OCI-LY7 (cell line): Measurements from ENCODE around the gene CLEC3B. TPM values are rescaled to one million over a fixed set of nuclear protein-coding genes. Genes with fewer than 3 reads are reported as not detected.
A peak's percentile ranks its signal among the peaks of the same experiment; 100 is the strongest.

Source experiments
- BruUV-seq: library from RNA; stranded (reverse); fragments of 400-500 nt; replicated peaks from 2 replicates; lab custom pipeline; 2021; lab: Mats Ljungman, UMichigan
- CTCF ChIA-PET: fragments of 300-600 bp; sonication (Branson Sonifier 250); formaldehyde crosslinking; loops from one replicate; lab custom pipeline; 2022; ENCODE audit warnings: antibody characterized with exemption; ENCODE audit not compliant: unreplicated experiment; lab: Charles Lee
- POLR2A ChIA-PET: fragments of 300-600 bp; sonication (Branson Sonifier 250); formaldehyde crosslinking; loops from one replicate; lab custom pipeline; 2022; ENCODE audit warnings: antibody characterized with exemption; lab: Charles Lee
- DNase-seq: peaks from one replicate; pipeline ENCODE4 v3.0.0-alpha.2; 2015; ENCODE audit warnings: low spot score
- H2AFZ ChIP-seq: fragments of 200-600 bp; sonication (generic), shearing (Covaris generic); 2 replicates; pipeline ENCODE4 v1.6.1; 2014; ENCODE audit warnings: mild to moderate bottlenecking, antibody characterized with exemption, low read length, moderate library complexity
- H3K27ac ChIP-seq: fragments of 200-600 bp; sonication (generic); 2 replicates; pipeline ENCODE4 v1.5.1; 2014; ENCODE audit warnings: mixed run types, low read depth, mild to moderate bottlenecking, moderate library complexity, low read length, inconsistent platforms; ENCODE audit not compliant: poor library complexity, severe bottlenecking
- H3K36me3 ChIP-seq: fragments of 200-600 bp; sonication (generic); 2 replicates; pipeline ENCODE4 v1.6.1; 2014; ENCODE audit warnings: mild to moderate bottlenecking, antibody characterized with exemption, low read length, moderate library complexity, mixed read lengths; ENCODE audit not compliant: insufficient read depth
- H3K4me1 ChIP-seq: fragments of 200-600 bp; sonication (generic); 2 replicates; pipeline ENCODE4 v1.5.1; 2014; ENCODE audit warnings: mild to moderate bottlenecking, low read length; ENCODE audit not compliant: insufficient read depth, poor library complexity, severe bottlenecking
- H3K4me2 ChIP-seq: fragments of 200-600 bp; sonication (generic); 2 replicates; pipeline ENCODE4 v1.6.1; 2014; ENCODE audit warnings: mild to moderate bottlenecking, low read length
- H3K4me3 ChIP-seq: fragments of 200-600 bp; sonication (generic); 2 replicates; pipeline ENCODE4 v1.5.1; 2014; ENCODE audit warnings: mild to moderate bottlenecking, low read depth, low read length; ENCODE audit not compliant: poor library complexity, severe bottlenecking
- H3K79me2 ChIP-seq: fragments of 200-600 bp; sonication (generic); 2 replicates; pipeline ENCODE4 v1.6.1; 2016; ENCODE audit warnings: low read depth, mild to moderate bottlenecking, low read length, moderate library complexity, mixed read lengths; ENCODE audit not compliant: insufficient read depth
- H3K9me2 ChIP-seq: fragments of 200-600 bp; sonication (generic); 2 replicates; pipeline ENCODE4 v1.6.1; 2016; ENCODE audit warnings: mild to moderate bottlenecking, low read length, mixed read lengths; ENCODE audit not compliant: insufficient read depth
- H3K9me3 ChIP-seq: fragments of 200-600 bp; sonication (generic); 2 replicates; pipeline ENCODE4 v1.6.1; 2014; ENCODE audit warnings: mild to moderate bottlenecking, mixed run types, low read length, mixed read lengths
- H4K20me1 ChIP-seq: fragments of 200-600 bp; sonication (generic); 2 replicates; pipeline ENCODE4 v1.6.1; 2014; ENCODE audit warnings: mild to moderate bottlenecking, antibody characterized with exemption, low read length, moderate library complexity, mixed read lengths; ENCODE audit not compliant: insufficient read depth
- EZH2phosphoT487 ChIP-seq: fragments of 200-600 bp; sonication (generic); IDR thresholded peaks from 2 replicates; pipeline ENCODE4 v1.6.1; 2018; ENCODE audit warnings: low read depth, borderline replicate concordance, mild to moderate bottlenecking, mixed run types, antibody characterized with exemption, low read length, moderate library complexity, mixed read lengths
- intact Hi-C: fragments of 100-400 bp; cut with micrococcal nuclease; formaldehyde crosslinking; loops from one replicate; pipeline ENCODE4 v1.10.0; 2022; ENCODE audit not compliant: unreplicated experiment
- total RNA-seq, 2 experiments: library from RNA; depleted of rRNA in 1 of 2; stranded (reverse); fragments of >200 nt in 1 of 2; shearing (Covaris generic) in 1 of 2; gene quantifications; 2 replicates each; pipeline ENCODE4 v1.2.3, GENCODE V29; 2014 to 2022
- TF ChIP-seq, protein P1 (sequence below): fragments of 200-600 bp; sonication (generic); conservative IDR thresholded peaks from 2 replicates; pipeline ENCODE4 v1.5.1; 2014; ENCODE audit warnings: mild to moderate bottlenecking, antibody characterized with exemption, low read length, moderate library complexity, mixed read lengths

Gene CLEC3B
- total RNA-seq, 2 experiments from 2014 or later, result 1.3 TPM; not detected in 1

DNA sequence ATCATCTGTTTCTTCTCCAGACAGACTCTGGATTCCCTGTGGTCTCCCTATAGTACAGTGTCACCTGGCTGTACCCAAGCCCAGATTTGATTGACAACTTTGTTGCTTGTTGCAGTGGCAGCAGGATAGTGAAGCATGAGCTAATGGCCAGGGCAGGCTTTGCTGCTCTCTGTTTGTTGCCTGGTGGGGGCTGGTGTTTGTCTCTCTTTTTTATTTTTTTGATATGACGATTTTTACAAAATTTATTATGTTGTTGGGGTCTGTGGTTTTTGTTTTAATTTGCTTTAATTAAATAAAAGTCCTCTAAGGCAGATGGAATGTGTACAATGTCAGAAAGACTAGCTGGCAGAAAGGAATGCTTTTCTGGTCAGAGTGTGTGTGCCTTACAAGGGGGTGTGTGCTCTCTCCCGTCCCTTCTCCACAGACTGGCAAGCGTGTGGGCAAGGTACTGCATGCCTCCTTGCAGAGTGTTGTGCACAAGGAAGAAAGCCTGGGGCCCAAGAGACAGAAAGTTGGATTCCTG is 15.2 kb upstream of the CLEC3B start:
- BruUV-seq, result no TSS peak

DNA sequence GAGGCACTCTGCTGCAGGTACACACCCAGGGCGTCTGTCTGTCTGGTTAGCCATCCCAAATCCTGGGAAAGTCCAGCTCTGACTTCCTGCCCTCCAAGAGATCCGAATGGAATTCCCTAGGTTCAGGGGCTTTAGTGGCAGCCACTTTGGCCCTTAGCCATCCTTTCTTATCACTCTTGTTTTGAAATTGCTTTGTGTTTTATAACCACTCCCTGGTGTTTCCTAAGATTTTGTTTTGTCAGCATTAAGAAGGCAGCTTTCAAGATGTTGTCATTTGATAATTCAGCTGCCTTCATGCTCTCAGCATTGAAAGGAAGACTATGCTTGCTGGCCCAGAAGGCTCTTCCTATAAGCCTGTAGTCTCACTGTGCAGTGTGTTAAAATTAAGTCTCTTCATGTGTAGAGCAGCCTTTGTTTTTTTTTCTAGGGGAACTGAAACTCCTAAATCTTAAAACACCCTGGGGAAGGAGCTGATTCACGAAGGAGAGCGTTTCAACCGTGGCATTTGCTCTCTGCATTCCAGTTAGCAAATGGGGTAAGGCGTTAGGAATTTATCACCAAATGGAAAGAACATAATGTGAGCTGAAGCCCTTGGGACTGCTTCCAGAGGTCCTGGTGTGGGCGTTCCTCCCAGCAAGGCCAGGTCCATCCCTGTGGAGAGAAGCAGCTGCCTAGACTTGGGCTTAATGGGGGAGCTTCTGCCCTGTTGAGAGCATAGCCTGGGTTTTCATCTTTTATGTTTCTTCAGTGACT is 14.2 kb upstream of the CLEC3B start:
- H3K9me3 ChIP-seq, result no peaks in the 10 kb centered on the region
- ChIA-PET CTCF (no interaction called here), POLR2A (interaction anchor here (0.8 to 1.7 kb wide), 3 partner anchors 8 to 16 kb away, joined by 3 to 6 read pairs (median 3); no protein-coding TSS in a partner anchor)
- peak; percentile 53 for DNase-seq
- peaks cover 83% of the 10 kb centered on the region for H3K36me3 ChIP-seq
- H3K4me3 ChIP-seq, result no peak overlapping the region
- no peak overlapping the region for H2AFZ ChIP-seq
- peaks cover 14% of the 10 kb centered on the region for H3K4me1 ChIP-seq
- H3K27ac ChIP-seq, result peak overlapping the region; percentile 10
- no peaks in the 10 kb centered on the region for H3K9me2 ChIP-seq
- no peaks in the 10 kb centered on the region for H4K20me1 ChIP-seq
- intact Hi-C loops, result no loop called here
- BruUV-seq, result no TSS peak
- peak overlapping the region; percentile 32 for H3K4me2 ChIP-seq
- TF ChIP-seq, protein P1, sequence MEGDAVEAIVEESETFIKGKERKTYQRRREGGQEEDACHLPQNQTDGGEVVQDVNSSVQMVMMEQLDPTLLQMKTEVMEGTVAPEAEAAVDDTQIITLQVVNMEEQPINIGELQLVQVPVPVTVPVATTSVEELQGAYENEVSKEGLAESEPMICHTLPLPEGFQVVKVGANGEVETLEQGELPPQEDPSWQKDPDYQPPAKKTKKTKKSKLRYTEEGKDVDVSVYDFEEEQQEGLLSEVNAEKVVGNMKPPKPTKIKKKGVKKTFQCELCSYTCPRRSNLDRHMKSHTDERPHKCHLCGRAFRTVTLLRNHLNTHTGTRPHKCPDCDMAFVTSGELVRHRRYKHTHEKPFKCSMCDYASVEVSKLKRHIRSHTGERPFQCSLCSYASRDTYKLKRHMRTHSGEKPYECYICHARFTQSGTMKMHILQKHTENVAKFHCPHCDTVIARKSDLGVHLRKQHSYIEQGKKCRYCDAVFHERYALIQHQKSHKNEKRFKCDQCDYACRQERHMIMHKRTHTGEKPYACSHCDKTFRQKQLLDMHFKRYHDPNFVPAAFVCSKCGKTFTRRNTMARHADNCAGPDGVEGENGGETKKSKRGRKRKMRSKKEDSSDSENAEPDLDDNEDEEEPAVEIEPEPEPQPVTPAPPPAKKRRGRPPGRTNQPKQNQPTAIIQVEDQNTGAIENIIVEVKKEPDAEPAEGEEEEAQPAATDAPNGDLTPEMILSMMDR, result no peak
- TF ChIP-seq EZH2phosphoT487, result no peak
- no peaks in the 10 kb centered on the region for H3K79me2 ChIP-seq

More for the DNA sequence above, 15.2 kb upstream of the CLEC3B start:
- ChIA-PET POLR2A (interaction anchor here (1.7 kb wide), 1 partner anchor 12 kb away, joined by 6 read pairs; no protein-coding TSS in a partner anchor), CTCF (no interaction called here)
- intact Hi-C loops, result no loop called here
- no peak for DNase-seq
- Histone ChIP-seq H3K4me3 (no peak overlapping the region), H4K20me1 (no peaks in the 10 kb centered on the region), H3K4me1 (peaks cover 14% of the 10 kb centered on the region), H3K9me3 (no peaks in the 10 kb centered on the region), H2AFZ (no peak overlapping the region), H3K9me2 (no peaks in the 10 kb centered on the region), H3K27ac (no peak overlapping the region), H3K4me2 (no peak overlapping the region), H3K36me3 (peaks cover 86% of the 10 kb centered on the region), H3K79me2 (no peaks in the 10 kb centered on the region)
- TF ChIP-seq, protein P1, result no peak
- TF ChIP-seq EZH2phosphoT487, result no peak

DNA sequence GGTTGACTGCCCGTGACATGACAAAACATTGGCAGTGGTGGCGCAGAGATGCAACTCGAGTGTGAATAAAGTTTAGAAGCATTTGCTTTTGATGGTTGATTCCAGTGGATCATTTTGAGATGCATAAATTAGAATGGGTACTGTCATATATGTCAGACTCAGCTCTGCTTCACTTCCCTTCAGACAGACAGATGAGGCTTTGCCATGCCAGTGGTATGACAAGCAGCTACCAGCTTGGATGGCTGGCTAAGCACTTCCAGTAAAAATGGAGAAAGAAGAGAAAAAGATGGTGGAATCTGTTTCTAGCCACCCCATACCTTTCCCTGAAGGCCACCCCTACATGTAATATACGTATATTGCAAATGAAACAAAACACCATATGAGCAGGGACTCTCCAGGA is 13.5 kb upstream of the CLEC3B start:
- no peak overlapping the region for H3K4me3 ChIP-seq
- H4K20me1 ChIP-seq, result no peaks in the 10 kb centered on the region
- no peak overlapping the region for H3K4me2 ChIP-seq
- no peak overlapping the region for H3K27ac ChIP-seq
- ChIA-PET POLR2A (interaction anchor here (1.4 to 1.7 kb wide), 2 partner anchors 10 to 15 kb away, joined by 3 to 6 read pairs; no protein-coding TSS in a partner anchor), CTCF (no interaction called here)
- TF ChIP-seq, protein P1, result no peak
- TF ChIP-seq EZH2phosphoT487, result no peak
- H3K36me3 ChIP-seq, result peaks cover 77% of the 10 kb centered on the region
- no peak for DNase-seq
- intact Hi-C loops, result no loop called here
- H2AFZ ChIP-seq, result no peak overlapping the region
- H3K79me2 ChIP-seq, result no peaks in the 10 kb centered on the region
- H3K9me3 ChIP-seq, result no peaks in the 10 kb centered on the region
- peaks cover 14% of the 10 kb centered on the region for H3K4me1 ChIP-seq
- no peaks in the 10 kb centered on the region for H3K9me2 ChIP-seq
- no TSS peak for BruUV-seq
